Left cardiac atrium (tissue), 4 donors: ENCODE data around the gene STK10. TPM values are rescaled to one million over a fixed set of nuclear protein-coding genes. Genes with fewer than 3 reads are reported as not detected.

Experiments used
- ATAC-seq, 2 donors: fragments of 200-7000 bp; cut with Tn5 transposase; one replicate each; pipeline ENCODE4 v1.9.1; 2020; ENCODE audit warnings: mild to moderate bottlenecking in 2 of 2, moderate library complexity in 2 of 2
- DNase-seq: peaks from one replicate; pipeline ENCODE4 v3.0.0-alpha.2; 2020
- intact Hi-C, 2 donors: fragments of 100-400 bp; cut with DNase I; formaldehyde crosslinking; loops; one replicate each; pipeline versions ENCODE4 v1.14.1 to v1.15.1; 2022 to 2023
- total RNA-seq, 2 donors: library from RNA; stranded (reverse); fragmentation: NEBNext Ultra II Directional; extraction: Animal tissue kit (Norgen Biotek cat#: 25700); gene quantifications; one replicate each; pipeline ENCODE4 v1.2.1, GENCODE V29; 2021
- donor health status: DM: no; HTN: yes; CAD: no.
- donor health status: DM: no; HTN: yes; CAD: no; lungs with severe emphysema.
- donor health status: DM: yes; HTN: yes; CAD: no.
- donor health status: Dilated cardiomyopathy.

Gene STK10
- total RNA-seq, 2 donors from 2014 or later, result 15.4 to 18.1 TPM

DNA sequence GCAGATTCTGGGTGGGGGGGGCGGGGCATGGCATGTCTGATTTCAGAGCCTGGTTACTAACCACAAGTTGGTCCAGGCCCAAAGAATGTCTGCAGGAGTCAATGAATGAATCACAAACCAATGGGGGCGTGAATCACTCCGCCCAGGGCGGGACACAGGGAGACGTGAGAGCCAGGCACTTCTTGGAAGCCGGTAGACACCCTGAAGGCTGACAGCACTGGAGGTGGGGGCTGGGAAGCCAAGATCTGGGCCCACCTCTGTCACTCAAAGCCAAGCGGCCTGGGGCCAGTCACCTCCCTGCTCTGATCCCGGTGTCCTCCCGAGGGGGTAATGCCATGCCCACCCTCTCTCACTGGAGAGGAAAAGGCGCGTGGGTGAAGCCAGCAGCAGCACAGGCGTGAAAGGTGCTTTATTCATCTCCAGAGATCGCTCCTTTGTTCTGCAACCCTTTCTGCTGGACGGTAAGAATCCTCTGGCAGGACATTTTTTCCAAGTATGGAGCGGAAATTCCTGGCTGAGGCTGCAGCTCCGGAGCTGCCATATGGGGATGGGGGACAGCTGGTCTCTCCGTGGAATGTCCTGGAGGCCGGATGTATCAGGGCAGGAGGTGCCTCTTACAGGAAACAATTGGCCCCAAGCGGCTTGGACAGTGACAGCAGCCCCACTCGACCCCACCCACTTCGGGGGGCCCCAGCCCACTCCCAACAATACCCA is 85.0 kb downstream of the STK10 start:
- intact Hi-C loops, result no loop called here
- DNase-seq (peak; percentile 85), ATAC-seq (peak; percentile 51 to 91)

DNA sequence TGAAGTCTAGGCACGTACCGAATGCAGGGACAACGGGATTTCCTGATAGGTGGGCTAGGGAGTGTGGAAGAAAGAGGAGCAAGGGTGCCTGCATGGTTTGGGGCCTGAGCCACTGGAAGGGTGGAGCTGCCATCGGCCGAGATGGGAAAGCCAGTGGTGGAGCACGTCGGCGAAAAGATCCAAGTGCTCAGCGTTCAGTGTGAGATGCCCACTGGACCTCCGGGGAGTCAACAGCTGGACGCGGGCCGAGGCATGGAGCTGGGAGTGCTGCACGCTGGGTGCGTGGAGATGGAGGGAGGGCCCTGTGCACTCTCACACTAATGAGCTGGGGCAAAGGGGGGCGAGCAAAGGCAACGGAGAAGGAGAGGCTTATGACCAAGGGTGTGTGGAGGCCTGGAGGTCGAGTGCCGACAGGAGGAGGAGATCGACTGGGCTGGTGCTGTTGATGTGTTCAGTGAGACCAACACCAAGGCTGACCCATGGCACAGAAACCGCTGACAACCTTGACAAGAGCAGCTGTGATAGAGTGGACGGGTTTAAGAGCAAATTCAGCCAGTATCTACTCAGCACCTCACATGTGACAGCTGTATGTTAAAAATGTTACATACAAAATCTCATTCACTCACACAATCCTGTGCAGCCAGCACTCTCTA is 85.7 kb downstream of the STK10 start:
- DNase-seq, result no peak
- intact Hi-C loops, result no loop called here
- ATAC-seq, result peak; percentile 32 to 43

DNA sequence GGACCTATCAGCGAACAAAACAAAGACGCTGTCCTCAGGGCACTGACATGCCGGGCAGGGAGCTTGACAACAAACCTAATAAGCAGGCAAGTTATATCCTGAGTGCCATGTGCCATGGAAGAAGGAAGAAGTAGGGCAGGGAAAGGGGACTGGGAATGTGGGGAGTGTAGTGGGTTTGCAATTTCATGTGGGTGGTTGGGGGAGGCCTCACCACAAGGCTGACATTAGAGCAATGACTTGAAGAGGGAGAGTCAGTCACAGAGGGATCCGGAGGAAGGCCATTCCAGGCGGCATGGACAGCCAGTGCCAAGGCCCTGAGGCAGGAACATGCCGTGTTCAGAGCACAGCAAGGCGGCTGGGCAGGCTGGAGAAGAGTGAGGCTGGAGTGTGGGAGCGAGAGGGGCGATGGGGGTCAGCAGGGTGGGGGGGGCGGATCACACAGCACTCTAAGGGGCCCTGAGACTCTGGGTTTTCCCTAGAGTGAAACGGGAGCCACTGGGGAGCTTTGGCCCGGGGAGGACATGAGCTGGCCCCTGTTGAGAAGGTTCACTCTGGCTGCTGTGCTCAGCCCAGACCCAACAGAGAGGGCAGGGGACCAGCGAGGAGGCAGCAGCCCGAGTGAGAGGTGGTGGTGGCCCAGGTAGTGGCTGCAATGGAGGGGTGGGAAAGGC is 86.3 kb downstream of the STK10 start:
- DNase-seq, result no peak

DNA sequence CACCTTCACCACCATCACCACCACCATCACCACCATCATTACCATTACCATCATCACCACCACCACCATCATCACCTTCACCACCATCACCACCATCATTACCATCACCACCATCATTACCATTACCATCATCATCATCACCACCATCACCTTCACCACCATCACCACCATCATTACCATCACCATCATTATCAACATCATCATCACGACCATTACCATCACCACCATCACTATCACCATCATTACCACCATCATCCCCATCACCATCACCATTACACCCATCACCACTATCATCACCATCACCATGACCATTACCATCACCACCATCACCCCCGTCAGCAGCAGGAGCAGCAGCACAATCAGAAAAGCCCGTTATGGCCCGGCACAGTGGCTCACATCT is 89.1 kb downstream of the STK10 start:
- DNase-seq (no peak), ATAC-seq (no peak)
- intact Hi-C loops, result no loop called here

More for the DNA sequence above, 86.3 kb downstream of the STK10 start:
- intact Hi-C loops, result no loop called here
- ATAC-seq, result no peak

DNA sequence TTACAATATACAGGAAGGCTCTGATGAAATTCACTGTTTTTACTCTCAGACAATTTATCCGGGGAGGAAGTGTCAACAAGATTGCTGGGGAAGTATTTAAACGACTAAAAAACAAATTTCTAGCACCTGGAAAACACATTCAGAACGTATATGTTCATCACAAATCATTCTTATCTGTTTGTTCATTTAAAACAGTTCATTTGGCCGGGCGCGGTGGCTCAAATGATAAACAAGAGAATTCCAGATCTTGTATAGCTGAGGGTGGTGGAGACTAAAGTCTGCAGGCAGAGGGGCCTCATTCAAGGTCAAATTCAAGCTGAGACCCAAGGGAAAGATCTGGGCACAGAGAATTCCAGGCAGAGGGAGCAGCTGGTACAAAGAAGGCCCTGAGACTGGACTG is 90.0 kb downstream of the STK10 start:
- intact Hi-C loops, result no loop called here
- DNase-seq, result no peak
- no peak for ATAC-seq

DNA sequence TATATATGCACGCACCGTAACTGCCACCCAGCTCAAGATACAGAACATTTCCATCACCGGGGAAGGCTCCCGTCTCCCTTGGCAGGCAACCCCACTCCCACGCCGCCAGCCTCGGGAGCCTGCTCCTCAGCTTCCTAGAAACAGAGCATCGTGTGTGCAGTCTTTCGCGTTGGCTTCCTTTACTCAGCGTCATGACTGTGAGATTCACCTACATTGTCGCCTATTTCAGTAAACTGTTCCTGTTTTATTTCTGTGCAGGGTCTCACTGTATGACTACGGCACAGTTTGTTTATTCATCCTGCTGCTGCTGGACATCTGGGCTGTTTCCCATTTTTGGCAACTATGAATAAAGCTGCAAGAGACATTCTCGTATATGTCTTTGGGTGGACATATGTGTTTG is 90.7 kb downstream of the STK10 start:
- ATAC-seq, result no peak
- DNase-seq, result no peak
- intact Hi-C loops, result loop anchor here in 1 of 2 donors (2.0 kb wide), 1 partner anchor 33 kb away; no protein-coding TSS in a partner anchor

DNA sequence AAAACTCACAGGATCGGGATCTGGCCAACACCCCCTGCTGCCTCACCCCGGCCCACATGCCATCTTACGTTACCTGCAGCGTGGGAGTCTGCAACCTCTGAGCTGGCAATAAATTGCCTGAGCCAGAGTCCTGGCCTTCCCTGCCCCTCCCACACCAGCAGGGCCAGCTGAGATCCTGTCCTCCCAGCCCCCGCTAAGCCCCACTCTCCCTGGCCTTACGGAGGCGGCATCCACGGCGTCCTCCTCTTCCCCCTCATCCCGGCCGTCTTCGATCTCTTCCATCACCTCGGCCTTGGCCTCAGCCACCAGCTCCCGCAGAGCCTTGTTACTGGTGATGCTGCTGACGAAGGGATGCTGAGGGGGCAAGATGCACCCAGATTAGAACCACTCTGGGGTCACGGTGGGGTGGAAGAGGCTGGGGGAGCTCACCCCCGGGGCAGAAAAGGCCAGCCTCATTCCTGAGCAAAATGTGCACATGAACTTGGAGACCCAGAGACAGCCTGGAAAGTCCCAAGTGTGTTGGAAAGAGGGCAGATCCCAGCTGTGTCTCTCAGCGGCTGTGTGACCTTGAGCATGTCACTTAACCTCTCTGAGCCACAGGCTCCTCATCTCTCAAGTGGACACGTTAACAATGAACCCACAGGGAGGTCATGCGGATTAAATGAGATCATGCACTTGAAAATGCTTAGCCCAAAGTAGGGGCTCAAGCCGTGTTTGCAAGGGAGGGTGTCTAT is 91.7 kb downstream of the STK10 start:
- ATAC-seq (peak in 1 of 2 donors; percentile 59), DNase-seq (no peak)
- intact Hi-C loops, result loop anchor here in 1 of 2 donors (2.0 kb wide), 1 partner anchor 32 kb away; no protein-coding TSS in a partner anchor

DNA sequence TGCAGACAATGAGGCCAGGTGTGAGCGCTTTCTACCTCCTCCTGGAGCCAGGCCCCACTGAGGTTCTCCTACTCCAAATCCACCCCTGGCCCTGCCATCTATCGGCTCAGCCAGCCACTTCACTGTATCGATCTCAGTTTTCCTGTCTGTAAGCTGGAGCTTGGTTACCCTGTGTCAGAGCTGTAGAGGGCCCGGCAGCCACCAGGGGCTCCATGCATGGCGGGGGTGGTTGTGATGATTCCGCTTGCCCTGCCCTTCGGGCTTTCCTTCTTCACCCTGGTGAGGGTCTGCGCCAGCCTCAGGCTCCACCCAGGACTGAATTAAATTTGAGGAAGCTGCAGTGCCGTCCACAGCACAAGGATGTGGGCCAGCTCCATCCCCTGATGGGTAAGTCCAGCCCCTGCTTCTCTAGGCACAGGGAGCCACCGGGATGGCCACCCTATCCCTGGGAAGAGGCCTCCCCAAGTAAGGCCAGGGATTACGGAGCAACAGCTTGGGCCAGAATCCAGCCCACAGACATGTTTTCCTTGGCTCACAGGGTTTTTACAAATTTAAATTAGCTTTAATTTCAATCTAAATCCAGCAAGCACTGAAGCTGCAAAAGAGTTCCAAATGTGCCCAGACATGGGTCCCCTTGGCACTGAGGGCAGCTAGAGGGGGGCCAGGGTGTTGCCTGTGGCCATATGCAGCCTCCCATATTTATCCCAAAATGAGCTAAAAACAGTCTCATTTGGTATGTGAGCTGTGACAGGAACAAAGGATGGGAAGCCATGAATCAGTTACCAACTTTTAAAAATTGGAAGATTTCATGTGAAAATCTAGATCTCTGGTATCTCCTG is 92.4 kb downstream of the STK10 start:
- ATAC-seq, result peak; percentile 23 to 28
- intact Hi-C loops, result loop anchor here in 1 of 2 donors (2.0 kb wide), 1 partner anchor 31 kb away; no protein-coding TSS in a partner anchor
- no peak for DNase-seq

DNA sequence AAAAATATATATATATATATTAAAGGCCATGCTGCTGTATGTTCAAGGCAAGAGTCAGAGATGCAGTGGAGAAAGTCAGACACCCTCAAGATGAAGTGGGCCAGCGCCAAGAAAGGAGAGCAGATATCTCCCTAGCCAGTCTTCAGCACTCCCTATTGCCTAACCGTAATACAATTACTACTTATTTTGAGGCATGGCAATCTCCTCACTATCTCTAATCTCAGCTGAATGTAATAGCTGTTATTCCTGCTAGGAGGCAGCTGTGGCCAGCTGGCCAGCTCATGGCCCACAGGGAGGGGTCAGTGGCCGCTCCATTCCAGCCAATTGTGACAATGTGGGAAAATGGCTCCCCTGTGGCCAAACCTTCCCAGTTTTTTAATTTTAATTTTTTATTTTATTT is 94.1 kb downstream of the STK10 start:
- peak; percentile 55 for DNase-seq
- intact Hi-C loops, result no loop called here

DNA sequence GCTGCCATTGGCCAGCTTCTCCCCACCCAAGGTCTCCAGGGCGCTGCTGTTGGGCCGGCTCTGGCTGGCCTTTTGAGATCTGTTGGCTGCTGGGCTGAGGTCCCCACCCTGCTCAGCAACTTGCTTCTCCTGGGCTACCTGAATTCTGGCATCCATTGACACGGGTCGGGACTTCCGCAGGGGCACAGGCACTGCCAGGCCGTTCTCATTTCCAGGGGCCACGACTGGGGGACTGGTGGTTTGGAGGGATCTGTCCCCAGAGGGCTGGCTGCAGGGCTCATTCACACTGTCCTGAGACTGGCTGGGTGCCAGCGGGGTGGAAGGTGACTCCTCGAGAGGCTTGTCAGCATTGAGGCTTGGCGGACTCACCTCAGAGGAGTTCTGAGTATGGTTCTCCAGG is 94.5 kb downstream of the STK10 start:
- intact Hi-C loops, result no loop called here
- ATAC-seq, result no peak
- no peak for DNase-seq

More for the DNA sequence above, 94.1 kb downstream of the STK10 start:
- ATAC-seq, result peak; percentile 49 to 69

DNA sequence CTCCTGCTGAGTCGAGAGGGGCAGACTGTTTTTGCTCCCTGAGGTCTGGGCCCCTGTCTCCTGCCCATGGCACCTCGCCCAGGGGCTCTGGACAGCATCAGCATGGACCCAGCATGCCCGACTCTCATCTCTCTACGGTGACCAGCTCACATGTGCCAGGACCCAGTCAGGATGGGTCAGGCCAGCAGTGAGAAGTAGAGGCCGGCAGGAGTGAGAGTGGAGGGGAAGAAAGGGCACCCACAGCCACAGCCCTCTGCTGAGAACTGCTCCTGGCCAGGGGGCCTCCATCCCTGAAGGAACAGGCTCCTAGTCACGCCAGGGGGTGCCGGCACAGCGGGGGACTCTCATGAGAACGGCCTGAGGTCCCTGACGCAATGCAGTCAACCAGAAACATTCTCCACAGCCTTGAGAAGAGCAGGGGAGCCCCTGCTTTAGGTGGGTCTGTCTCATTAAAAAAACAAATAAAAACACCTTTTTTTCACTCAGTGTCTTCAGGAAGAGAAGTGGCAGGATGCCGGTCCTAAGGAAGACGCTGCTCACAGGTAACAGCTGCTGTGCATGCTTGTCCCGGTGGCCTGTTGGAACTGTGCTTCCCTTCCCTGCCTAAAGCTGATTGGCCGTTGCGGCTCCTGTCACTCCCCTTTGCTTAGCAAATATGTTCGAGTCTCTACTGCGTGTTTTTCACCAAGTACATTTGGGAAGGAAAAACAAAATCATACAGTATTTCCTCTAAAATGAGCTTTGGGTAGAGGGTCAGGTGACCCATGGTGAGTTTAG is 95.9 kb downstream of the STK10 start:
- intact Hi-C loops, result no loop called here
- no peak for DNase-seq
- ATAC-seq, result no peak

DNA sequence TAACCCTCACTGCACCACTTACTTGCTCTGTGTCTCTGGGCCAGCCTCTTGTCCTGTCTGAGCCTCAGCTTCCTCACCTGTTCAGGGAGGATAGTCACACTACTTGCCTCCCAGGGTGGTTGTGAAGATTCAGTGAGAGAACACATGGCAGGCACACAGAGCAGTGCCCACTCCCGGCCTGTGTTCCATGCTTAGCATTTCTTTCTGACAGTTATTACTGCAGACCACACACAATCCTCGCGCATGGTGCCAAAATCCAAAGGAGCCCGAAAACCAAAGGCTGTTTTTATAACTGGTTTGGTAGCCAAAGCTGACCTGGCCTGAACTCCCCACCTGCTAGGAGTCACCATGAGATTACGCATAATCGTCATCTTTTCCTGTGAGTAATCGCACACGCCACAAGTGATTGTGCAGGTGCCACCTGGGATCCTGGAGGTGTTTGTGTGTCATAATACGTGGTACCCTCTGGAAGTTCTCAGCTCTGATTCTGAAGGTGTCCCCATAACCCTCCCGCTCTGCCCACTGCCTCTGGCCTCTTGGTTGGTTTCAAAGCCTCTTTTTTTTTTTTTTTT is 97.0 kb downstream of the STK10 start:
- ATAC-seq (no peak), DNase-seq (no peak)
- intact Hi-C loops, result no loop called here

DNA sequence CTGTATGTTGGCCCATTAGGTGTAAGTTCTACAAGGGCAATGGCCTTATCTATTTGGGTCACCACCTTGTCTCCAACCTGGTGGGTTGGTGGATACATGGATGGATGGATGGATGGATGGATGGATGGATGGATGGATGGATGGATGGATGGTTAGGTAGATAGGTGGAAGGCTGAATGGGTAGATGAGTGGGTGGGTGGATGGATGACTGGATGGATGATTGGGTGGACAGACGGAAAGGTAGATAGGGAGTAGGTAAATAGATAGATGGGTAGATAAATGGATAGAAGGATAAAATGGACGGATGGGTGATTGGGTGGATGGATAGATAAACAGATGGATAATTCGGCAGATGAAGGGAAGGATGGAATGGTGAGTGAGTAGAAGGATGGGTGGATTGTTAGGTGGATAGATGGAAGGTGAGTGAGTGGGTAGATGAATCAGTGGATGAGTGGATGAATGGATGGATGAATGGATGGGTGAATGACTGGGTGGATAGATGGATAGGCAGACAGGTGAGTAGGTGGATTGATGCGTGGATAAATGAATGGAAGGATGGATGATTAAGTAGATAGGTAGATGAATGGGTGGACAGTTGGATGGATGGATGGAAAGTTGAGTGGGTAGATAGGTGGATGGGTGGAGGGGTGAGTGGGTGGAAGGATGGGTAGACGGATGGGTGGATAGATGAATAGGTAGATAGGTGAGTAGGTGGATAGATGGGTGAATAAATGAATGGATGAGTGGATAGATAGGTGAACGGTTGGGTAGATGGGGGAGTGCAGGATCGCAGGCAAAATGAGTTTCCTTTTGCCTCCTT is 98.5 kb downstream of the STK10 start:
- intact Hi-C loops, result no loop called here
- ATAC-seq (no peak), DNase-seq (no peak)

DNA sequence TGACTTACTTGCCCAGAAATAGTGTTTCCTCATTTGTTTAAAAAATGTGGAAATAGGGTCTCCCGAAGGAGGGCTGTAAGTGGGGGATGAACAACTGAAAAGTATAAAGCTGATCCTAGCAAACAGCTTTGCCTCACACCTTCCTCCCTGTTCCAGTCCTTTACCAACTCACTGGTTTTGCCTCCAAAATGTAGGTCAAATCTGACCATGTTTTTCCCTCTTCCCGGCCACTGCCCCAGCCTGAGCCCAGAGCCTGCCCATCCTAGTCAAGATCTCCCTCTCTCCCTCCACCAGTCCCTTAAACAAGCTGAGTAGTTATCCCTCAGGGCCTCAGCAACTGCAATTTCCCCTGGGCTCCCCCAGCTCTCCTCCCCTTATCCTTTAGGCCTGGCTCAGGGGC is 99.2 kb downstream of the STK10 start:
- intact Hi-C loops, result no loop called here
- no peak for DNase-seq
- ATAC-seq, result no peak

DNA sequence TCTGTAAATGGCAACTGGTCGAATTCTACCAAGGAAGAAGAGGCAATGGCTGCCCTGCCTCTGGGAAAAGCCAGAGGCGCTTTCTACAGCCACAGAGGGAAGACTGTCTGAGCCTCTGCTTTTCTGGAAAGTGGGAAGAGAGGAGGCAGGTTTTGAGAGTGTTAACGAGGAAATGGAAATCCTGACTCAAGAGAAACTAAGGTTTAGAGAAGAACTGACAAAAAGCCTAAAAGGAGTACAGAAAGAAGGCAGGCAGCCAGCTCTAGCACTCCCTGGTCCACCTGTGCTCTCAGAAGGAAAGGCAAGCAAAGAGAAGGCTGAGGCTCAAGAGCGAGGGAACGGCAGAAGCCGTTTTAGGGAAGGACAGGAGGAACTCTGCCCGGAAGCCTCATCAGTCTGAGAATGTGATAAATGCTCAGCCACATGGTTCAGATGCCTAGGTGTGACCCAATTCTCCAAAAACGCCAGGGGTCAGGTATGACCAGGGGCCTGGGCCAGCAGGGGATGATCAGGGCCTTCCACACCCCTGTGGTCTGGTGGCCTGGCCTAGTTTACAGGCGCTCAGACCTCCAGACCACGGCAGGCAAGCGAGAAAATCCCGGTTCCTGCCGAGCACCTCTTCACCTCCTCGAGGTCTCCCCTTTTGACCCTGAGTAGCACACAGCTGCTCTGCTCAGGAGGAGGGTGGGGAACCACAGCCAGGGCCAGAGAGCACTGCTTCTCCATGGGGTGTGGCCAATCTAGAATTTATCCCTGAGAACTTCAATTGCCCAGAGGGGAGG is 101.6 kb downstream of the STK10 start:
- intact Hi-C loops, result no loop called here
- no peak for DNase-seq
- no peak for ATAC-seq

DNA sequence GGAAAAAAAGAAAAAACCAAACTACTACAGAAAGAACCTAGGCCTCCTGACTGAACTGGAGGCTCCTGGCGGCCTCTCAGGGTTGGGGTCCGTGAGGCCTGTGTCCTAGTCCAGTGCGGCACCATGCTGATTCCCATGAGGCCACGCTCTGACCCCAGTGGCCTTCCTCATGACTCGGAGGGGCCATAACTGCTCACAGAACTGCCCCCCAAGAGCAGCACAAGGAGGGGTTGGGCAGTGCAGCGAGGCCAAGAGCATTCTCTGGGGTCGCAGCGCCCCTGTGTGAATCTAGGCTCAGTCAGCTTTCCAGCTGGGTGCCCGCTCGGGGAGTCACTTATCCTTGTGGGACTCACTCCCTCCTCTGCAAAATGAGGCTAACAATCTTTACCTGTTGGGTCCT is 102.3 kb downstream of the STK10 start:
- ATAC-seq (no peak), DNase-seq (no peak)
- intact Hi-C loops, result no loop called here
